Prostate gland (tissue), 2 donors: Measurements from ENCODE around the gene ATP2C2.

Experiments
- POLR2AphosphoS5 ChIP-seq: sonication (generic); formaldehyde crosslinking; IDR thresholded peaks from one replicate; pipeline ENCODE4 v1.6.1; 2017; ENCODE audit warnings: antibody characterized with exemption
- TF ChIP-seq, protein P1 (sequence below), 4 experiments: fragments of 200-600 bp in 2 of 4; fragments of 450-650 bp in 2 of 4; sonication (generic) in 2 of 4; IDR thresholded peaks; 1 replicate in 3 of 4; 2 replicates in 1 of 4; pipeline ENCODE4 v1.5.1; 2016 to 2019; ENCODE audit warnings: antibody characterized with exemption in 4 of 4, mild to moderate bottlenecking in 2 of 4, moderate library complexity in 2 of 4

- TF ChIP-seq, protein P1, sequence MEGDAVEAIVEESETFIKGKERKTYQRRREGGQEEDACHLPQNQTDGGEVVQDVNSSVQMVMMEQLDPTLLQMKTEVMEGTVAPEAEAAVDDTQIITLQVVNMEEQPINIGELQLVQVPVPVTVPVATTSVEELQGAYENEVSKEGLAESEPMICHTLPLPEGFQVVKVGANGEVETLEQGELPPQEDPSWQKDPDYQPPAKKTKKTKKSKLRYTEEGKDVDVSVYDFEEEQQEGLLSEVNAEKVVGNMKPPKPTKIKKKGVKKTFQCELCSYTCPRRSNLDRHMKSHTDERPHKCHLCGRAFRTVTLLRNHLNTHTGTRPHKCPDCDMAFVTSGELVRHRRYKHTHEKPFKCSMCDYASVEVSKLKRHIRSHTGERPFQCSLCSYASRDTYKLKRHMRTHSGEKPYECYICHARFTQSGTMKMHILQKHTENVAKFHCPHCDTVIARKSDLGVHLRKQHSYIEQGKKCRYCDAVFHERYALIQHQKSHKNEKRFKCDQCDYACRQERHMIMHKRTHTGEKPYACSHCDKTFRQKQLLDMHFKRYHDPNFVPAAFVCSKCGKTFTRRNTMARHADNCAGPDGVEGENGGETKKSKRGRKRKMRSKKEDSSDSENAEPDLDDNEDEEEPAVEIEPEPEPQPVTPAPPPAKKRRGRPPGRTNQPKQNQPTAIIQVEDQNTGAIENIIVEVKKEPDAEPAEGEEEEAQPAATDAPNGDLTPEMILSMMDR (IDR thresholded peaks at IDR 0.05): no peak
- TF ChIP-seq POLR2AphosphoS5: no peak
Measured at GRCh38 chr16:84351630-84352029, 16.7 kb upstream of the ATP2C2 start.
